GM20431 (cell line): ENCODE measurements around the gene SGSM2.

Source experiments
- in situ Hi-C: fragments of 300-500 bp; cut with MseI, MboI; formaldehyde crosslinking; loops from one replicate; pipeline ENCODE4 v1.15.0; 2020; ENCODE audit warnings: low sequenced_read_pairs; ENCODE audit not compliant: unreplicated experiment

SGSM2 gene

GRCh38 chr17:2415081-2415480, 77.8 kb downstream of the SGSM2 start:
- in situ Hi-C loops = no loop called here

DNA sequence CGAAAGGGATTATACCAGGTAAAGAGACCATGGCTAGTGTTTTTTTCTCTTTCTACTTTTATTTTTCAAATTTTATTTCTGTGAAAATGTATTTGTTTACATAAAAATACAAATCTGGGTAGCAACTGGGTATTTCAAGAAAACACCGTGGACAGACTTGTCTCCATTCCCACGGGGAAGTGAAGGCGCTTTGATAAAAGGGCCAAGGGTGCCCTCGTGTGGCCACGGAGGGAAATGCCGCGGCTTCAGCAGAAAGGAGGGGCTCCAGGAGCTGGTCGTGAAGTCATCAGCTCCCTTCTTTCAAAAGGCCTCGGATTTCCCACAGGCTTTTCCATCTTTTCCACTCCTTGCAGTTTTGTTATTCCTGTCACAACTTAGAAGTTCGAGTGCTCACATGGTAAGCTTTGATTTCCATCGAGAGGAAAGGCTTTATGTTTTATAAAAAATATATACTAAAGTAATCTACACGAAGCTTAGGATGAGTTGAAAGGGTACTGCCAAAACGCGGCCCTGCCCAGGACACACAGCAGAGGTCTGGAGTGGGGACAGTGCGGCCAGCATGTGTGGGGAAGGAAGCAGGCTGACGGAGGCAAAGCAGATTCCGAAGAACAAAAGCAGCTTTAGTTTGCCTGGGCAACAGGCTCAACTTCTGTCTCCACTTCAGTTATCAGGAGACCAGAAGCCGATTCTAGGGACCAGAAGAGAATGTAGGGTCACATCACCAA, 78.9 kb downstream of the SGSM2 start:
- in situ Hi-C loops = no loop called here

DNA sequence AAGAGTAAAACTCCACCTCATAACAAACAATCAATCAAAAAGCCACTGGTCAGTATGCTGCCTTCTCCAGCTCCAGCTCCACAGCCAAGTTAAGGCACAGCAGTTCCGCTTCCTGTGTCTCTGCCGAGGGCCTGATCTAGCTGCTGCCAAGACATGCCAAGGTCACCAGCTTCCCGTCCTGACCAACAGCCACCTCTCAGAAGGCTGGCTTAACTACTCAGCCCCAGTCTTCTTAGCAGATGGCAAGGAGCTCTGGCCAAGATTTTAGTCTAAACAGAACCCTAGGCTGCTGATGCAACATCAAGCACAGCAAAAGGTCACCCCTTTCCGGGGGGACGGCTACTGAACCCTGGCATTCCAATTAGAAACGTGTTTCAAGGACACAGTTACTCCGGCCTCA, 81.3 kb downstream of the SGSM2 start:
- in situ Hi-C loops = no loop called here

DNA sequence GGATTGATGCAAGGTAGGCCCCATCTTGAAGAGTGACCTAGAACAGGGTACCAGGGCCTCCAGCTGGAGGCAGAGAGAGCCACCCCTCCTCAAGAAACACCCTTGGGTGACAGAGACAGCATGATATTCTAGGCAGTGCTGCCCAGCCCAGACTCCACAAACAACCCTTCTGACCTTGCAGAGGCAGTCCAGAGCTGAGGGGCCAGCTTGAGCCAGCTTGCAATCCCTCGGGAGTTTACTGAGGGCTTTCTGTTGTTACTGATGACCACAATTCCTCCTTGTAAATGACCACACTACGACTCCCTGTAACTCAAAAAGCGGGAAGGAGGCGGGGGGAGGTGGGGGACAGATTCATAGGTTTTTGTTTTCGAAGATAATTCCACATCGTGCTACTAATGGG, 82.2 kb downstream of the SGSM2 start:
- in situ Hi-C loops = no loop called here

GRCh38 chr17:2420176-2420575, 82.9 kb downstream of the SGSM2 start:
- in situ Hi-C loops = no loop called here

DNA sequence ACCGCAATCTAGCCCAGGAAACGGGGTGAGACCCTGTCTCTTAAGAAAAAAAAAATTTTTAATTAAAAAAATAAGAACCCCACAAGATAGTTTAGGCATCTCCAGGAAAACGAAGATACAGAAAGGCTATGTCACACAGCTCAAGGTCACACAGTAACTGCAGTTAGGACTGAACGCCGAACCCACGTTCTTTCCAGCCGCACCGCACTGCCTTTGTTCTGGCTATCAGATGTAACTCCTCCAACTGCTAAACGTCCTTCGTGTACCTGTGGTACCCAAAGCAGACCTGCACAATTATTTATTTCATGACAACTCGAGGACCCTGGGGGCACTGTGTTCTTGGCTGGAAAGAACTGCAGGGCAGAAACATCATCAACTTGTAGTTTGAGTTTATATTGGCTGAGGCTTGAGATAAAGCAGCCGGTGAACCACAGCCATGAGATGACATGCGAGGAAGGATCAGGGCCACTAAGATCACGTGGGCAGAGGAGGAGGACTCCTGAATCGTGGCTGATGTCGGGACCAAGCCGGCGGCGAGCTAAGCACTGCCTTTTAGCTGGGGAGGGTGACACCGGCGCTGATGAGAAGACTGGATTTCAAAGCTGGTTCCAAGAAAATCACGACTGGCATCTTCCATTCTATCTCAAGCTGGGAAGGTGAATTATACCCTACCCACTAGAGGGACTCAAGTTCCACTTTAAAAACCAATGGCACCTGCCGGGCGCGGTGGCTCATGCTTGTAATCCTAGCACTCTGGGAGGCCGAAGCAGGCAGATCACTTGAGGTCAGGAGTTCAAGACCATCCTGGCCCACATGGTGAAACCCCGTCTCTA, 84.2 kb downstream of the SGSM2 start:
- in situ Hi-C loops = no loop called here

- in situ Hi-C loops = no loop called here
Measured at GRCh38 chr17:2423271-2423670, 86.0 kb downstream of the SGSM2 start.

GRCh38 chr17:2427215-2427614, 89.9 kb downstream of the SGSM2 start:
- in situ Hi-C loops = no loop called here

DNA sequence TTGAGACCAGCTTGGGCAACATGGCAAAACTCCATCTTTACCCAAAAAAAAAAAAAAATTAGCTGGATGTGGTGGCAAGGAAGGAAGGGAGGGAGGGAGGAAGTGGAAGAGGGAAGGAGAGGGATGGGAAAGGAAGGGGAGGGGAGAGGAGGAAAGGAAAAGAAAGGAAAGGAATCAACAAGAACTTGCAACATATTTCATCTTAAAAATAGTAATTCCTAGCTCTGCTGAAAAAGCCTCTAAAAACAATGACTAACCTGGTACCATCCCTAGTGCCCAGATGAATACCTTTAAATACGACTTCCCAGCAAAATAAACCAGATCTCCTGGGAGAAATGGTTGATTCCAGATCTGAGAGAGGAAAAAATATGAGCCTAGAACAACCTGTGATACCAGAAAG, 90.6 kb downstream of the SGSM2 start:
- in situ Hi-C loops = no loop called here
